Measurements from ENCODE around the gene DUSP1.

Gene DUSP1

GRCh38 chr5:172760136-172760535 is 10.9 kb downstream of the DUSP1 start:
- DNase-seq = no peak

- no peak for DNase-seq
These were observed 12.2 kb downstream of the DUSP1 start for GRCh38 chr5:172758834-172759149.

- DNase-seq = no peak
These were observed 12.7 kb downstream of the DUSP1 start for GRCh38 chr5:172758077-172758833.

DNA sequence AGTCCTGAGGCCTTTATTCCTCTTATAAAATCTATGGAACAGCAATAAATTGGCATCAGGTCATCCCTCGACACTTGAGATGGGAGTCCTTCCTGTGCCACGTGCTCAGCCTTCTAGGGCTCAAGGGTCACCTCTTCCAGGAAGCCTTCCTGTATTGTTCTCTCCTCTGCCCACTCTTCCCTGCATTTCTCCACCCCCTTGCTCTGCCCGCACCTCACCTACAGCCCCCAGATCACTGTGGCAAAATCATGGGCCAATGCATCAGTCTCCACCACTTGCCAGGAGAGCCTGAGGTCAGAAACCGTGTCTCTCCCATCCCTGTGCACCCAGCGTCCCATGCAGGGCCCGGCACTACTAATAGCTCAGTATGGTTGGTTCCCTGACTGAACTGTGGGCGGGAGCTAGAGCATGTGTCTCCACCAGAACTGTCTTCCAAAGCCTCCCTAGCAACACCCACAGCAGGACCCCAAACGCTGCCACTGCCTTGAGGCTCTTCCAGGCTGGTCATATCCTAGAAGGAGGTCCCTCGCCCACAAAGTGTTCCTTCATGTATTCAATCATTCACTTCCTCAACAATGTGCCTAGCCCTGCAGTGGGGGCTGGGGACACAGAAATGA is 13.5 kb downstream of the DUSP1 start:
- DNase-seq = no peak

DNA sequence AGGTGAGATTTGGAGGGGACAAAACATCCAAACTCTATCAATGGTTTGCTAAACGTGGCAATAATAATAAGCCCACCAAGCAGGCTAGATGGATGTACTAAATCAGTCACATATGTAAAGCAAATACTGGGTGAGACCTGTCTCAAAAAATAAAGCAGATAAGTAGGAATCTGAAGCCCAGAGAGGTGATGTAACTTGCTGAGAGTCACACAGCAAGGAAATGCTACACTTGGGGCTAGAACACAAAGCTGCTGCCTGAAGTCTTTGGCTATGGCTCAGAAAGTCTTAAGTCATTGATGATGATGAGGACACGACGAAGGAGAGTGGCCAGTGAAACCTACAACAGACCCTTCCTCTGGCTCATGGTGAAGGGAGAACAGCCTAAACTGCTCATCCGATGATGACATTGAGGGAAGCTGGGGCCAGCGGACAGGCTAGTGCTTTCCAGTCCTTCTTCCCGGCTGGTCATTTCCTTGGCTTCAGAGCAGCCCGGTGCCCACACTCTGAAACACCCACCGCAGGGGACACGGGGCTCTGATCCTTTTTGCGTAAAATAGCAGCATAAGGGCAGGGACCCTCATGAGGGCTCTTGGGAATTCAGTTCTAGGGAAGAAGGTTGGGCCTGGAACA is 14.1 kb downstream of the DUSP1 start:
- DNase-seq = no peak

- no peak for DNase-seq
These were observed 16.2 kb downstream of the DUSP1 start for GRCh38 chr5:172754596-172755356.

- no peak for DNase-seq
These were observed 17.9 kb downstream of the DUSP1 start for GRCh38 chr5:172753101-172753500.

- no peak for DNase-seq
These were observed 19.1 kb downstream of the DUSP1 start for GRCh38 chr5:172751761-172752510.

- DNase-seq = no peak
These were observed 20.9 kb downstream of the DUSP1 start for GRCh38 chr5:172749881-172750633.

GRCh38 chr5:172749076-172749475 is 21.9 kb downstream of the DUSP1 start:
- no peak for DNase-seq

DNA sequence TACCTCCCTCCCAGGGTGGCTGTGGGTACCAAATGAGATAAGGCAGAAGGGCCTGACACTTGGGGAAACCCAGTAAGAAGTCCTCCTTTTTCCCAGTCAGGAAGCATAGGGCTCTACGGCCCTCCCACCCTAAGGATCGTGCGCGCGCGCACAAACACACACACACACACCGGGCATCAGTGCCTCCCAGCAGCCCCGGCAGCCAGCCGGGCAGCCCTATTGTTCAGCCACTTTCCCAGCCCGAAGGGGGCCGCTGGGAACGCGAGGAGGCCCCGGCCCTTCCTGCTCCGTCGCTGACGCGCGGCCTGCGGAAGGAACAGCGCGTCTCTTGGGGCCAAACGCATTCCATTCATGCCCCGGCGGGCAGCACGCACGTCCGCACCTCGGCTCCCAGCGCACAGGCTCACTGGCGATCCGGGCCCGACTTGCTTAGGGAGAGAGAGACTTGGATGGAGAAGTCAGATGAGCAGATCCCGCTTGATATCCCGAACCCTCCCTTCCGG is 22.6 kb downstream of the DUSP1 start:
- DNase-seq = no peak

DNA sequence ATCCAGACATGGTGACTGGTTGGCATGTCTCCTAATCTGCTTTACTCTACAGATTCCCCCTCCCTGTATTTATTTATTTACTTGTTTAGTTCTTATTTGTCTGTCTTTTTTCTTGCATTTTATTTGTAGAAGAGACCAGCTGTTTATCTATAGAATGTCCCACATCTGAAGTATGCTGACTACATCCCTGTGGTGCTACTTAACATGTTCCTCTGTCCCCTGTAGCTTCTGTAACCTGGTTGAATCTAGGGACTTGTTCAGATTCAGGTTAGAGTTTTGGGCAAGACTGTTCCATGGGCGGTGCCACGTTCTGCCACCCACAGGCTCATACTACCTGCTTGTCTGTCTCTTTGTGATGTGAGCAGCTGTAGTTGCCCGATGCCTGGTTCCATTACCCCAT is 23.5 kb downstream of the DUSP1 start:
- no peak for DNase-seq

GRCh38 chr5:172746725-172747124 is 24.3 kb downstream of the DUSP1 start:
- no peak for DNase-seq

DNA sequence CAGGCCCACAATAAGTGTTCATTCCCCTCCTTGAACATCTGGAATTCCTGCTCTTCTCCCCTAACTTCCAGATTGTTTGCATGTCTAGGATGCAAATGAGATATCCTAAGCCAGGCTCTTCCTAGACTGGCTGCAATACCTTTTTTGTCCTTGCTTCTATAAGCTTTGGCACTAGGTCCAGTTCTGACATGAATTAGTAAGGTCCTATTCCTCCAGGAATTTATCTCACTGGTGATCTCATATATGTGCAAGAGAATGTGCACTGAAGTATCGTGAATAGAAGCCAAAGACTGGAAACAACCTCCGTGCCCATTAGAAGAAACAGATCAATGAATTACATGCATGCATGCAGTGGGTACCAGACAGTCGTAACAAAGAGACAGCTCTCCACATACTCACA is 25.2 kb downstream of the DUSP1 start:
- DNase-seq = no peak

DNA sequence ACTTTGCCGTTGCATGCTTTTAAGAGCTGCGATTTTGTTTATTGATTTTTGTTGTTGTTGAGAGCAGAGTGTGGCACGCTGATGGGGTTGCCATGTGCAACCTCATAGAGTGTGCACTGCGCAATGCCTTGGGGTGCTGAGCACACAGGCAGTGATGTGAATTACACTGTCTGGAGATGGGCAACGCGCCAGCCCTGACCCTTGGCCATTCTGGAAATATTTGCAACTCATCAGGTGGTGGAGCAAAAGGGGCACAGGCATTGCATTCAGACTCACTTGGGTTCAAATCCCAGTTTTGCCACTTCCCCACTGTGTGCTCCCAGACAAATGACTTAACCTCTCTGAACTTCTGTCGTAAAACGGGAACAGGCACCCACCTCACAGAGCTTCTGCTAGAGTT is 25.6 kb downstream of the DUSP1 start:
- DNase-seq = no peak

- DNase-seq = no peak
These were observed 26.6 kb downstream of the DUSP1 start for GRCh38 chr5:172744123-172745104.

DNA sequence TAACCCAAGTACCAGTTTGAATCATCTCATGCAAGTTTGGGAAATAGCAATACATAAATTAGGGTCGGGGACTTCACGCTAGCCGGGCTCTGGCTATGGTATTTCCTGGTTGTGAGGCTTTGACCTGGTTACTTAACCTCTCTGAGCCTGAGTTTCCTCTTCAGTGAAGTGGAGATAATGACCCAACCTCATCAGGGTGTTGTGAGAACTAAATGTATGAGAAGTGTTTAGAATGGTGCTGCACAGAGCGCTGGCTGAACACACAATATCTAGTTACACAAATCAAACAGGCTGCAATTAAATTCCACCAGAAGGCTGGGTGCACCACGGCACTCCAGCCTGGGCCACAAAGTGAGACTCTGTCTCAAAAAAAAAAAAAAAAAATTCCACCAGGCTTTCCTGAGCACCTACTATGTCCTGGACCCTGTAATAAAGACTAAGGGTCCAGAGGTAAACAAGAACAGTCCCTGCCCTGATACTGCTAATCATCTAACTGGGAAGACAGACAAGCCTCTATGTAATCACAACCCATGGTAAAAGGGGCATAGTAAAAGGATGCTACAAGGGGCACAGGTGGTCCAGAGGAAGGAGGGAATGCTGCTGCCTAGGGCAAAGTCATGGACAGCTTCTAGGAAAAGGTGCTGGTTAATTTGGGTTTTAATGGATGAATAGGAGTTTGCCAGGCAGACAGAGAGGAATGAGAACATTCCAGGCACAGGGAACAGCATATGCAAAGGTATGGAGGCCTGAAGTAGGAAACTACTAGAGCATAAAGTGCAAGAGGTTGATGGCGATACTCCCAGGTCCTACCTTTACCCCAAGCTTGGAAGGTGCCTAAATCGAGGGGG is 27.7 kb downstream of the DUSP1 start:
- no peak for DNase-seq

GRCh38 chr5:172741206-172741582 is 29.8 kb downstream of the DUSP1 start:
- no peak for DNase-seq

DNA sequence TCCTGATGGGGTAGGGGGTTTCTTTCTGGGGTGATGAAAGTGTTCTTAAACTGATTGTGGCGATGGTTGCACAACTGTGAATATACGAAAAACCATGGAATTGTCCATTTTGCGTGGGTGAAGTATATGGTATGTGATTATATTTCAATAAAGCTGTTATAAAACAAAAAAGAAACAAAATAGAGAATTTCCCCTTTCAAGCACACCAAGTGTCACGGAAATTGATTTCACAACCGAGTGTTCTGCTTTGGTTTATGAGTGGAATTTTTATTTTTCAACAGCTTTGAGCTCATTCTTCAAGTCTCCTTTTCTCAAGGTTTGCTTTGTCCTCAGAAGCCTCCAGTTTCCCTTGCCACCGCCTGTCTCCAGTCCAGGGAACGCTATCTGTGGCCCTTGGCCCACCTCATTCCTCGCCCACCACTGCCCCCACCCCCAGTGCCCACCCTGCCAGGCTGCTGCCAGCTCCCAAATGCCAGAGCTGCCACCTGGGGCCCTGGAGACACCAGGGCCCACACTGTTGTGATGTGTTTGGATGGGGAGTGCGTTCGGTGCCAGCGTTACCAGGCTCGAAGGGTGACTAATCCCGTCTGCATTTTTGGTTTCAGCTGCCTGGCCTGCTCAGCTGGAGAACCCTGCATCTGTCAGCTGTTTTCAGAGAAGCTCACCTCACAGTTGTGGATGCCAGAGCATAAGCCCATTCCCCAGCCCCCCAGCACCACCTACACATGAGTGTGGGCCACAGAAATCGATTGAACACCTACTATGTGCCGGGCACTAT is 30.4 kb downstream of the DUSP1 start:
- no peak for DNase-seq
